ENCODE results near the gene SMCR8.

DNA sequence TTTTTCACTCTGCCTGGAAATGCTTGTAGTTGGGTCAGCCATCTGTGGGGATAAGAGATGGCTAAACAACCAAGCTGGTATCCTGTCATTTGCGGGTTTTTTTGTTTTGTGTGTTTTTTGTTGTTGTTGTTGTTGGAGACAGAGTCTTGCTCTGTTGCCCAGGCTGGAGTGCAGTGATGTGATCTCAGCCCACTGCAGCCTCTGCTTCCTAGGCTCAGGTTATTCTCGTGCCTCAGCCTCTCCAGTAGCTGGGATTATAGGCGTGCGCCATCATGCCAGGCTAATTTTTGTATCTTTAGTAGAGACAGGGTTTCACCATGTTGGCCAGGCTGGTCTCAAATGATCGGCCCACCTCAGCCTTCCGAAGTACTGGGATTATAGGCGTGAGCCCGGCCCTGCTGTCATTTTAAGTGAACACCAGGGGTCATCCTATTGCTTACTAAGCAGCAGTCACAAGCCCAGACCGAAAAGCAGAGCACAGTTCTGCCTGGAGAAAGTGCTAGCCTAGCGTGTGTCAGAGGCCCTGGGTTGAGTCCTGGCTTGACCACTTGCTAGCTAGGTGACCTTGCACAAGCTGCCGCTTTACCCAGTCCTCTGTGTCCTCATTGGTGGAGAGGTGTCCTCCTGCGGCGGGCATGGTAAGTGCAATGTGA, 4.6 kb downstream of the SMCR8 start:
- TF ChIP-seq, protein P1, sequence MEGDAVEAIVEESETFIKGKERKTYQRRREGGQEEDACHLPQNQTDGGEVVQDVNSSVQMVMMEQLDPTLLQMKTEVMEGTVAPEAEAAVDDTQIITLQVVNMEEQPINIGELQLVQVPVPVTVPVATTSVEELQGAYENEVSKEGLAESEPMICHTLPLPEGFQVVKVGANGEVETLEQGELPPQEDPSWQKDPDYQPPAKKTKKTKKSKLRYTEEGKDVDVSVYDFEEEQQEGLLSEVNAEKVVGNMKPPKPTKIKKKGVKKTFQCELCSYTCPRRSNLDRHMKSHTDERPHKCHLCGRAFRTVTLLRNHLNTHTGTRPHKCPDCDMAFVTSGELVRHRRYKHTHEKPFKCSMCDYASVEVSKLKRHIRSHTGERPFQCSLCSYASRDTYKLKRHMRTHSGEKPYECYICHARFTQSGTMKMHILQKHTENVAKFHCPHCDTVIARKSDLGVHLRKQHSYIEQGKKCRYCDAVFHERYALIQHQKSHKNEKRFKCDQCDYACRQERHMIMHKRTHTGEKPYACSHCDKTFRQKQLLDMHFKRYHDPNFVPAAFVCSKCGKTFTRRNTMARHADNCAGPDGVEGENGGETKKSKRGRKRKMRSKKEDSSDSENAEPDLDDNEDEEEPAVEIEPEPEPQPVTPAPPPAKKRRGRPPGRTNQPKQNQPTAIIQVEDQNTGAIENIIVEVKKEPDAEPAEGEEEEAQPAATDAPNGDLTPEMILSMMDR (conservative IDR thresholded peaks at IDR 0.05; ENCODE audit: low read depth, low read length): peak; percentile 56
- TF ChIP-seq EZH2 (IDR thresholded peaks at IDR 0.05; ENCODE audit: borderline replicate concordance, low read depth, low read length, poor library complexity, severe bottlenecking): no peak

Measured in A673 (cell line).